Central memory CD4-positive, alpha-beta T cell (primary cell): Measurements from ENCODE around the gene C1QC.
"Not testable (repeated sequence)": the region's sequence is repeated elsewhere in the genome, so short reads cannot be mapped to it uniquely, and the experiment has no call there.

ENCODE experiments used
- DNase-seq: peaks from one replicate; pipeline ENCODE4 v3.0.0; 2022

Gene C1QC

DNA sequence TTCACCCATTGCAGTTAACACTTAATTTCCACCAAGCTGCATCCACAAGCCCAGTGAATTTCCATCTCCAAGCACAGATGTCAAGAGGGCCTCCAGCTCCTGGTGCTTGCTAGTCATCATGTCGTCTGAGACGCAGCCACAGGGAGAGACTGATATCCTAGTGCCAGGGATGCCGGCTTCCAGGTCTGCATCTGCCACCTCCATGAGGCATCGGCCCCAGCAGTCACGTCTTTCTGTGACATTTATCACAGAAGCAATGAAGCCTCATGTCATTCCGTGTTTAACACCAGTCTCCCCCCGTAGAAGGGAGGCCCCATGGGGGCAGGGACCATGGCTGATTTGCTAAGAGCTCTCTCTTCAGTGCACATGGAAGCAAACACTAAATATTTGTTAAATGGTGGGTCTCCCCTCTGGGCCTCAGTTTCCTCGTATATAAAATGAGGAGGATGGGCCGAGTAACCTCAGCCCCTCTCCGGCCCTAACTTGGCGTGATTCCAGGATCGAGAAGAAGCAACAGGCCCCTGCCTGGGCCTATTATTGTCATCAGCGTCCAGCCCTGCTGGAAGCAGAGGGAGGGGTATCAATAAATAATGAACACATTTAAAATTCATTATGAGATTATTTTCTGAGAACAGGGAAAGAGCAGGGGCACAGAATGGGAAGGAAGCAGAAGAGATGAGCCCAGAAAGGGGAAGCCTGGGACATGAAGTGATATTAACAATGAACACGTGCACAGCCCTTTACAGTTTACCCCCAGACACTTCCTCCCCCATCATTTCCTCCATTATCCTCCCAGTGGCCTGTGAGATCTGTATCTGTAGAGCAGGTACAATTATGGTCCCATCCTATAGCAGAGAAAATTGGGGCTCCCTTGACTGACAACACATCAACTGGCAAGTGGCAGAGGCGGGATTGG lies 8.8 kb downstream of the C1QC start:
- DNase-seq = no peak

DNA sequence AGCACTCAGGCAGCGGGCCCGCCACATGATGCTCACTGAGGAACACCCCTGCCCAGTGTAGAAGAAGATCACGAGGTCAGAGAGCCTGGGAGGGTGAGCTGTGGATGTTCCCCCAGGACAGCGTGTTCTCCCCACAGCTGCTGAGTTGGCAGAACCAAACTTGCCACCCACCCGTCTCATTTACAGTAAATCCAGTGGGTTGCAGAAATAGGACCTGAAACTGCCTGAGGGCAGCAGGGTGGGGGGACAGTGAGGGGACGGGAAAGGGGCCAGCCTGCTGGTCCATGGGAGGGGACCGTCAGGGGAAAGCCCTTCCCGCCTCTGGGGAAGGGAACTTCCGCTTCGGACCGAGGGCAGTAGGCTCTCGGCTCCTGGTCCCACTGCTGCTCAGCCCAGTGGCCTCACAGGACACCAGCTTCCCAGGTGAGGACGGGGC lies 9.5 kb downstream of the C1QC start, which contains the start of gene C1QB:
TSS of gene C1QB (plus strand) at position 356 of the 436 bp plus-strand sequence. CDS start 6,227 bp downstream, outside the sequence.
- DNase-seq = no peak

DNA sequence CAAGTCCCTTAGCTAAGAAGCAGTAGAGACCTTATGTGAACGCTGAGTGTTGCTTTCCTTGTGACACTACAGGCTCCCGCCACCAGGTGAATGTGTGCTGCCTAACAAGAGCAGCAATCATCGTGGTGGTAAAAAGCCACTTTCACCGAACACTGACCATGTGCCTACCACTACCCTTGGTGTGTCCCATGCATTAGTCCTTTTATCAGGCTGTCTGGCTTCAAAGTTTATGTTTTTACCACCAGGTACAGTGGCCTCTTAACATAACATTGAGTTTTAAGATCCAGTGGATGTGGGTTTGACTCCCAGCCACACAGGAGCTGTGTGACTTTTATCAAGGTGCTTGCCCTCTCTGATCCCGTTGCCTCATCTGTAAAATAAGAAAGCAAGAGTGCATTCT lies 11.3 kb downstream of the C1QC start:
- no peak for DNase-seq

DNA sequence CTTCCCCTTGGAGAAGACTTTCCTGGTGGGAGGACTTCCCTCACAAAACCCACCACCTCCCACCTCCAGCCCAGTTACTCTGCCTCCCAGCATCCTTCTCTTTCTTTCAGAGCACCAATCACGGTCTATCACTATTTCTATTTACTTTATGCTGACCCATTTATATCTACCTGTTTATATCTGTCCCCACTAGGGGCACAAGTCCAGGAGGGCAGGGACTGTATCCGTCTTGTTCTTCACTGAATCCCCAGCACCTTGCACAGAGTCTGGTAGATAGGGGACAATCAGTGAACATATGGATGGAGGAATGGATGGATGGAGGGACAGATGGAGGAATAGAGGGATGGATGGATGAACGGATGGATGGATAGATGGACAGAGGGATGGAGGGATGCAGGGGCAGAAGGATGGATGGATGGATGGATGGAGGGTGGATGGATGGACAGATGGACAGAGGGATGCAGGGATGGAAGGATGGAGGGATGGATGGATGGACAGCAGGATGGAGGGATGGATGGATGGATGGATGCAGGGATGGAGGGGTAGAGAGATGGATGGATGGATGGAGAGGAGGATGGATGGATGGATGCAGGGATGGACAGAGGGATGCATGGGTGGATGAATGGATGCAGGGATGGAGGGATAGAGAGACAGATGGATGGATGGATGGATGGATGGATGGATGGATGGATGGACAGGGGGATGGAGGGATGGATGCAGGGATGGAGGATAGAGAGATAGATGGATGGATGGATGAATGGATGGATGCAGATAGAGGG lies 15.1 kb downstream of the C1QC start:
- no peak for DNase-seq

DNA sequence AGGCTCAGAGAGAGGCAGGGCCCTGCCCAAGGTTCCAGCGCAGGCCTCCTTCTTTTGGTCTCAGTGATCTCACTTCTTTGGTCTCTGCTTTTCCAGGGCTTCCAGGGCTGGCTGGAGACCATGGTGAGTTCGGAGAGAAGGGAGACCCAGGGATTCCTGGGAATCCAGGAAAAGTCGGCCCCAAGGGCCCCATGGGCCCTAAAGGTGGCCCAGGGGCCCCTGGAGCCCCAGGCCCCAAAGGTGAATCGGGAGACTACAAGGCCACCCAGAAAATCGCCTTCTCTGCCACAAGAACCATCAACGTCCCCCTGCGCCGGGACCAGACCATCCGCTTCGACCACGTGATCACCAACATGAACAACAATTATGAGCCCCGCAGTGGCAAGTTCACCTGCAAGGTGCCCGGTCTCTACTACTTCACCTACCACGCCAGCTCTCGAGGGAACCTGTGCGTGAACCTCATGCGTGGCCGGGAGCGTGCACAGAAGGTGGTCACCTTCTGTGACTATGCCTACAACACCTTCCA lies 17.3 kb downstream of the C1QC start:
- DNase-seq = no peak

DNA sequence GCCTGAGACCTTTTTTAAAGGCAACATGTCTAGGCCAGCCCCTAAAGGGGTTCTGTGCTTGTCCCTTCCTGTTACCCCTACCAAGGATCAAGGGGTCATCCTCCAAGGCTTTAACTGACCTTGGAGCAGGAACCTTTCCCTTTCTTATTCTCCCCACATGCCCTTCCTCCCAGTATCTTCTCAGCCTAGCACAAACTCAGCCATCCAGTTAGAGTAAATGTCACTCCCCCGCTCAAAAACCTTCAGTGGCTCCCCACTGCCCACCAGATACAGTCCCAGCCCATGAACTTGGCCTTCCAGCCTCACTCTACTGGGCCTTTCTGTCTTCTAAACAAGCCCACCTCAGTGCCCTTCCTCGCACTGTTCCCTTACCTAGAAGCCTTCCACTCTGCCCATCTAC lies 18.4 kb downstream of the C1QC start:
- no peak for DNase-seq

DNA sequence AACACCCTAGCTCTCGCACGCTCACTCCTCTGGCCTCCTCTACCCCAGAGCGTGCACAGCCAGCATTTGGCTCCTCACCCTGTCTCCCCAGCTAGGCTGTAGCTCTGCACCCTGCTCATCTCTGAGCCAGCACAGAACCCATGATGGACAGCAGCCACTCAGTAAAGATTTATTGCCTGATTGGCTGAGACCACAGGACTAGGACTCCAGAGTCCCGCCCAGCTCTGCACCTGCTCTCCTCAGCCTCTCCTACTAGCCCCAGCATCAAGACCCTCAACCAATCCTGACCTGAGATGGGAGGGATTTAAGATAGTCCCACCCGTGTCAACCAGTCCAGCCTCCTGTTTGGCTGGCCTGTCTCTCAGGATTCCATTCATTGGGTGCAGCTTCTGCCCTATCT lies 18.9 kb downstream of the C1QC start:
- DNase-seq = no peak

DNA sequence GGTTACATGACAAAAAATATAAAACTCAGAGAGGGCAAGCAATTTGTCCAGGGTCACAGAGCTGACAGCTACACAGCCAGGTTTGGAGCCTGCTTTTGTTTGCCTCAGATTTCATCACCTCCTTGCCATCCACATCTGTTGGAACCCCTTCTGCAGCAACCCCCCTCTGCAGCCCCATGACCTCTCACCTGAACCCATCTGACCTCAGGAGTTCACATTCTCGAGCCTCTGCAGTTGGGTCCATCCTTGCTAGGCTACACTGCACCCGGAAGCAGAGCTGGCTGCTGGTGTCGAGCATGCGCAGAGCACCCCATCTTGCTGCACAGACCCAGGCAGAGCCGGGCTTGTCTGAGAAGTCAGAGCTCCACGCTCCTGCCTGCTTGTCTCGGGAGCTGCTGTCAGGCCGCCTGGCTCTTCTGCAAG lies 19.6 kb downstream of the C1QC start:
- no peak for DNase-seq

DNA sequence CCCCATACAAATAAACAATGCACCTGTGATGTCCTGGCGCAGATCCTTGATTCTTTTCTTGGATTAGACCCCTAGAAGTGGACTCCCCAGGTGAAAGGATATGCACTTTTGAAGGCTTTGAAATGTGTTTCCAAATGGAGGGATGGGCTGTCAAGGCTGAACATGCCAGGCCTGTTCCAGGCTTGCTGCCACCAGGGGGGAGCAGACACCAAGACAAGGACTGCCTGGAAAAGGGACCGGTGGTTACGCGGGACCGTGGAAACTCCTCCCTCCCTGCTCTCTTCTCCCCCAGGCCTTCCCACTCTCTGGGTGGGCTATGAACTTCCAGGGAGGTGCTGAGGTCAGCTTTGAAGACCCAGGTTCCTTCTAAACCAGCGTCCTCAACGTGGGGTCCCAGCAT lies 22.3 kb downstream of the C1QC start:
- no peak for DNase-seq

DNA sequence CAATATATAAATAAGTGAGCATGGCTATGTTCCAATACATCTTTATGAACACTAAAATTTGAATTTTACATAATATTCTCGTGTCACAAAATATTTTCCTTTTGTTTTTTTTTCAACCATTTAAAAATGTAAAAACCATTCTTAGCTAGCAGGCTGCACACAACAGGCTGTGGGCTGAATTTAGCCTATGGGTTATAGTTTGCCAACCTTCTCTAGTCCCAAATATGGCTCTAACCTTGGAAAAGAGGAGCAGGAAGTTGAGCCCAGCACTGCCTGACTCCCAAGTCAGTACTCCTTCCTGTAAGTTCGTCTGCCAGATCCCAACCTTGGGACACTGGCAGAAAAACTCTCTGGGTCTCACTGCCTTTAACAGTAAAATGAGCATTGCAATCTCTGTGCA lies 23.0 kb downstream of the C1QC start:
- no peak for DNase-seq

DNA sequence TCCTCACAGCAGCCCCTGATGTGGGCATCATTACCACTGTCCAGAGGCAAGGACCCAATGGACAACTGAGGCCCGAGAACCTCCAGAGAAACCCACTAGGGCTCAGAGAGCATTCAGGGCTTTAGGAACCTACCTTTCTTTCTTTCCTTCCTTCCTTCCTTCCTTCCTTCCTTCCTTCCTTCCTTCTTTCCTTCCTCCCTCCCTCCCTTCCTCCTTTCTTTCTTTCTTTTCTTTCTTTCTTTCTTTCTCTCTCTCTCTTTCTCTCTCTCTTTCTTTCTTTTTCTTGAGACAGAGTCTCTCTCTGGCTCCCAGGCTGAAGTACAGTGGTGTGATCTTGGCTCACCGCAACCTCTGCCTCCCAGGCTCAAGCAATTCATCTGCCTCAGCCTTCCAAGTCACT lies 25.4 kb downstream of the C1QC start:
- not testable (repeated sequence) for DNase-seq

DNA sequence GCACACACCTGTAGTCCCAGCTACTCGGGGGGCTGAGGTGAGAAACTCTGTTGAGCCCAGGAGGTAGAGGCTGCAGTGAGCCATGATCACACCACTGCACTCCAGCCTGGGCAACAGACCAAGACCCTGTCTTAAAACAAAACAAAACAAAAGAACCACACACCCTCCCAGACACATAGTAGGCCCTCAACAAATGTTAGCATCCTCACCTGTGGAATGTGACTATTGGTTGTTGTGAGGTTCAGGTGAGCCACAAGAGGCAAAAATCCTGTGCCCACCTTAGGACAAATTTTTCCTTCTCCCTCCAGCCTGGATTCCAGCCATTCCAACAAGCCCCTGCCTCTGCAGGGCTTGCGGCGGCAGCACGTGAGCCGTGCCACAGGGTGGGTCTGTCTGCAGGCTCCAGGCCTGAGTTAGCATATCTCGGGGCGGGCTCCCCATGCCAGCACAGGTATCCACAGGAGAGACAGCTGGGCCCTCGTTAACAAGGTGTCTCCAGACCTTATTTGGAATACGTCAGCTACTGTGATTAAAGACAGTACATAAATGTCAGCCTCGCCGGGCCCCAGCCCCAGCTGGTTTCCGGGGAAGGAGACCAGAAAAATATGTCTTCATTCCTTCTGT lies 27.0 kb downstream of the C1QC start:
- no peak for DNase-seq

DNA sequence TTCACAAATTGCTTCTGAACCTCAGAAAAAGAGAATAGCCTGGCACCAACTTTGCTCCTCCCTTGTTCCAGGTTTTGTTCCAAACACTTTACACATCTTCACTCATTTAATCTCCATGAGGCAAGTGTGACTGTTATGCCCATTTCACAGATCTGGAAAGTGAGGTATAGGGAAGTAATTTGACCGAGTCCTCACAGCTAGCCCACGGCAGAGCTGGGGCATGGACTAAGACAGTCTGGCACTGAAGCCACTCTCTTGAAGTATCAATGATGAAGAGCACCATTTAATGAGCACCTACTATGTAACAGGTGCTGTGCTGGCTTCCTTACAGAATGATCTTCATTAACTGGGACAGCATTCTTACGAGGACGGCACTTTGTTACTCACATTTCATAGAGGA lies 28.6 kb downstream of the C1QC start:
- DNase-seq = no peak

DNA sequence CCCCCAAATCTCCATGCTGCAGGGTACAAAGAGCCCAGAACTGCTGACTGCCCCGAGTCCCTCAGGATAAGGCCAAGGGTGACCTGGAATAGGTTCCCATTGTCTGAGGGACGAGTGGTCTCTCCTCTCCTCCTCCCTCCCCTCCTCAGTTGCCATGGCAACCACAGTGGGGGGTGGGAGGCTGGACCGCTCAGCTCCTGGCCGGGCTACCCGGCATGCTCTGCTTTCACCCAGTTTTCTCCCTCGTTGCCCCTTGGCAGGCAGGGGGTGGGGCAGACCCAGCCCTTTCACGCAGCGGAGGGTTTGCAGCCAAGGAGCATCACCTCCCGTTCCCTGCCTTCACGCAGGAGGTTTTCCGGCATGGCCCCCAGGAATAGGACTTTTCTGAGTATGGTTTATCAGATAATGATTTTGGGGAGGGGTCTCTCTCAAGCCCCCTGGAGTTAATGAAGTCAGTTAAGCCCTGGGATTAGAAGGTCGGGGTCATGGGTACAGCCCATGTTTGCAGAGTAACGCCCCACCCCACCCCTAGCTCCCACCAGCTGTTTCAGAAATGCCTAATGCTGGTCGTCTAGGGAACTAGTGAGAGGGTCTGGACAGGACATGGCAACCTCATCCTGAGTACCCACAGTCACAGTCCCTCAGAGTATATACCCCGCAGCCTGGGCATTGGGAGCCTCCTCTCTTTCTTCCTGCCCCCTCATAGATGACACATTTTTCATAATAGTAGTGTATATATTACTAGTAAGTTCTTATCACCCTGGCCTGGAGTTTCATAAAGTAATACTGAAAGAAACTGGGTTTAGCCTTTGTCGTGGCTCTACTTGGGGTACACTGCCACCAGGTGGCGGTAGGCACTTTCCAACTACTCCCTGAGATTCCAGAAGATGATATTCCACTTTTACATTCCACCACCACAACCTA lies 30.3 kb downstream of the C1QC start:
- DNase-seq = no peak

DNA sequence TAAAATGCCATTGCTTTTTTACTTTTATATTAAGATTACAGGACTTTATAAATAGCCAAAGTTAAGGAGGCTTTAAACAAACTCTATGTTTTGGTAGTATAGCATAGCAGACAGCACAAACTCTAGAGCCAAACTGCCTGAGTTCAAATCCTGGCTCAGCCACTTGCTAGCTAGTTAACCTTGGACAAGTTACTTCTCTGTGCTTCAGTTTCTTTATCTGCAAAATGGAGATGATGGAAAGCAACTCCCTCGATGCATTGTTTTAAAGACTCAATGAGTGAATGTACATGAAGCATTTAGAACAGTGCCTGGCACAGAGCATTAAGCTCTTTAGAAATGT lies 30.9 kb downstream of the C1QC start:
- DNase-seq = no peak

DNA sequence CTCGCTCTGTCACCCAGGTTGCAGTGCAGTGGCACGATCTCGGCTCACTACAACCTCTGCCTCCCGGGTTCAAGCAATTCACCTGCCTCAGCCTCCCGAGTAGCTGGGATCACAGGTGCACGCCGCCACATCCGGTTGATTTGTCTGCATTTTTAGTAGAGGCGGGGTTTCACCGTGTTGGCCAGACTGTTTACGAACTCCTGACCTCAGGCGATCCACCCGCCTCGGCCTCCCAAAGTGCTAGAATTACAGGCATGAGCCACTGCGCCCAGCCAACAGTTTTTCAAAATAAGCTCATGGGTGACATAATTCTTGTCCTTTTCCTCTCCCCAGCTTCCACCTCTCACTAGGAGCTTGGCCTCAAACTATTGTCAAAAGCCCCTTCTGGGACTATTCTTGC lies 32.7 kb downstream of the C1QC start:
- not testable (repeated sequence) for DNase-seq

DNA sequence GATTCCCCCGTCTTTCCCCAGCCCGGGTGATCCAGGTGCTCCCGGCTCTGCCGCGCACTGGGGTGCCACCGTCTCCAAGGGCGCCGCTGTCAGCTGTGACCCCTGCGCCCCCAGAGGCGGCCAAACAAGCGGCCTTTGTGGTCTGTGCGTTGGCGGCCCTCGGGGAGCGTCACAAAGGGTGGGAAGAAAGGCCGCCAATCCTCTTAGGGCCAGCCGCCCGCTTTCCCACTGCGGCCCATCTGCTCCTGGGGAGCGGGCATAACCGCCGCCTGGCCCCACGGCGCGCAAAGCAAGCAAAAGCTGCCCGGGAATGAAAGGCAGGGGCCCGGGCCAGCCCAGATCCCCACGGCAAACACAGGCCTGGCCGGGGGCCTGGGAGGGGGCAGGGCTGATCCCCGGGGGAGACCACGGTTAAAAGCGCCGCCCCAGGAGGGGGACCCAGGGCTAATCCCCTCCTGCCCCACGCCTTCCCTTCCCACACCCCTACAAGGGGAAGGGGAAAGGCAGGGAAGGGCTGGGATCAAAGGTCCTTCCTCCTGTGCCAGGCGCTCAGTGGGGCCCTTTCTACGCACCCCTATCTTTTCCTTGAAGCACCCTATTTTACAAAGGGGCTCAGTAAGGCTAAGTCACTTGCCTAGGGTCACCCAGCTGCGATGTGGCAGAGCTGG lies 33.6 kb downstream of the C1QC start:
- no peak for DNase-seq

DNA sequence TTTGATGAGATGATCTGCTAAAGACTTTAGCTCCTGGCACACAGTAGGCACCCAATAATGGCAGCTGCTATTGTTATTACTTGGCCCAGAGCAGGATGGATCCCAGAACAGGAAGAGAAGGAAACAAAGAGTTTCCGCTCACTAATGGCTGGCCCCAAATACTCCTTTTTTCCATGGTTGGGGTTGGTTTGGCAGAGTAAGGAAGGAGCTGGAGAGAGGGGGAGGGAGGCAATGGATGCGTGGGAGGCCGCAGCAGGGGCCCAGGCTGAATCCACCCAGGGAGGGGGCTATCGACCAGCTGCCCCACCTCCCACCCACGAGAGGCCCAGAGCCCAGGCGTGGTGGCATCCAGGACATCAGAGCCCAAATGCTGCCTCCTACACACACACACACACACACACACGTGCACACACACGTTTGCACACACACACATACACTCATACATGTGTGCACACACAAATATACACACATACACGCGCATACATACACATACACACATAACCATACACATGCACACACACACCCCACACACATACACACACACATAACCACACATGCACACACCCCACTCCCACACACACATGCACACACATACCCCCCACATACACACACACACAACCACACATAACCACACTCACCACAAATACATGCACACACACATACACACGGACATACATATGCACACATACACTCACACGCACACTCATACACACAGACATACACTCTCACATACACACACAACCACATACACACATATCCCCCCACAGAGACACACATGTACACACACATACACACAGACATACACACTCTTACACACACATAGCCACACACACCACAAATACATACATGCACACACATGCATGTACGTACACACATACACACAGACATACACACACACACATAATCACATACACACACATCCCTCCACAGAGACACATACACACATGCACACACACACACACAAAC lies 34.8 kb downstream of the C1QC start:
- DNase-seq = no peak

DNA sequence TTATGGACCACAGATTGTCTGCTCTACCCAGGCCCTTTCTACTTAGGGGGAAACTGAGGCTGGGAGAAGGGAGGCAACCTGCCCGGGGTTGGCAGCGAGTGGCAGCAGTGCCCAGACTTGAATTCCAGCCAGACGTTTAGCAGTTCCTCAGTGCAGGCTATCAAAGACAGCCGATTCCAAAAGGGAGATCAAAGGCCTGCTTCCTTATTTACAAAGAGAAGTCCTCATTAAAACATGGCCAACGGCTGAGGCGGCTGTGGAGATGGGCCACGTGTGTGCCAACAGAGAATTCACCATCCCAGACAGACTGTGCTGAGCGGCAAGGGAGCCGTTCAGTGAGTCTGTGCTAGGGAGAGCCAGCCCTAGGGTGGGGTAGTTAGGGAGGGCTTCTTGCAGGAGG lies 37.3 kb downstream of the C1QC start:
- no peak for DNase-seq

DNA sequence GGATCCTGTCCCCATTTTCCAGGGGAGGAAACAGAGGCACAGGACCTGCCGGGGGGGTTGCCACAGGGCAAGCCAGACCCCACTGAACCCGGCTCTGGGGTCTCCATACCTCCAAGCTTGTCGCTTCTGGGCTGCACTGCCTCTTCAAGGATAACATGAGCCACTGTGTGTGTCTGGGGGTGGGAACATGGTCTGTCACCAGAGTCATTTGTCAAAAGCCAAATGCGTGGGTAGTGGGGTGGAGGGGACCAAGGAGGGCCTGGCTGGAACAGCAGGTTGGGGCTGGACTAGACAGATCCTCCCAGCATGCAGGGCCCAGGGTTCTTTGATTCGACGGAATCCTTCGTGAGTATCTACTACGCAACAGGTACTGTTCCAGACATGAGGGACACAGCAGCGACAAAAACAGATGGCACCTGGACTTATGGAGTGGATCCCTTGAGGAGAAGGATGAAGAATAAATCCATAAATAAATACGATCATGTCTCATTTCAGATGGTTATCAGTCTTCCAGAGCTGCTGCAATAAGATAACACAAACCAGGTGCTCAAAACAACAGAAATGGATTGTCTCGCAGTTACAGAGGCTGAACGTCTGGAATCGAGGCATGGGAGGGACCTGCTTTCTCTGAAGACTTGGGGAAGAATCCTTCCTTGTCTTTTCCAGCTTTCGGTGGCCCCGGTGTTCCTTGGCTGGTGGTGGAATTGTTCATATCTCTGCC lies 38.3 kb downstream of the C1QC start:
- no peak for DNase-seq
